GM23338 (cell line): ENCODE measurements around the gene RAB27B. TPM values are rescaled to one million over a fixed set of nuclear protein-coding genes. Genes with fewer than 3 reads are reported as not detected.

Experiments used
- ATAC-seq: fragments of 200-7000 bp; cut with Tn5 transposase; 3 replicates; pipeline ENCODE4 v1.9.1; 2020
- DNase-seq: peaks from one replicate; pipeline ENCODE4 v3.0.0-alpha.2; 2015; ENCODE audit warnings: low spot score
- H2AFZ ChIP-seq: fragments of 200-600 bp; sonication (generic); 2 replicates; pipeline ENCODE4 v1.8.0; 2016; ENCODE audit warnings: antibody characterized with exemption, mild to moderate bottlenecking, moderate library complexity
- H3F3A ChIP-seq: fragments of 200-600 bp; sonication (generic); replicated peaks from 2 replicates; pipeline ENCODE4 v1.8.0; 2017; ENCODE audit warnings: antibody characterized with exemption, mixed run types, low read depth
- H3K27ac ChIP-seq: fragments of 200-600 bp; sonication (generic); 2 replicates; pipeline ENCODE4 v1.6.1; 2016; ENCODE audit warnings: low read depth
- H3K27me3 ChIP-seq: fragments of 200-600 bp; sonication (generic); 2 replicates; pipeline ENCODE4 v1.8.0; 2016; ENCODE audit warnings: mild to moderate bottlenecking, mixed run types, moderate library complexity; ENCODE audit not compliant: insufficient read depth
- H3K36me3 ChIP-seq: fragments of 200-600 bp; sonication (generic); 2 replicates; pipeline ENCODE4 v1.8.0; 2016; ENCODE audit warnings: mild to moderate bottlenecking; ENCODE audit not compliant: insufficient read depth
- H3K4me1 ChIP-seq: fragments of 200-600 bp; sonication (generic); 2 replicates; pipeline ENCODE4 v1.8.0; 2016; ENCODE audit warnings: mild to moderate bottlenecking, moderate library complexity; ENCODE audit not compliant: insufficient read depth
- H3K4me2 ChIP-seq: fragments of 200-600 bp; sonication (generic); 2 replicates; pipeline ENCODE4 v1.7.1; 2017; ENCODE audit warnings: mixed run types
- H3K4me3 ChIP-seq: fragments of 200-600 bp; sonication (generic); 2 replicates; pipeline ENCODE4 v1.6.1; 2016; ENCODE audit warnings: mixed run types
- H3K79me2 ChIP-seq: fragments of 200-600 bp; sonication (generic); replicated peaks from 2 replicates; pipeline ENCODE4 v1.8.0; 2017; ENCODE audit warnings: mild to moderate bottlenecking; ENCODE audit not compliant: insufficient read depth
- H3K9me2 ChIP-seq: fragments of 200-600 bp; sonication (generic); 2 replicates; pipeline ENCODE4 v1.8.0; 2017; ENCODE audit not compliant: insufficient read depth
- H4K20me1 ChIP-seq: fragments of 200-600 bp; sonication (generic); replicated peaks from 2 replicates; pipeline ENCODE4 v1.8.0; 2017; ENCODE audit warnings: mild to moderate bottlenecking; ENCODE audit not compliant: insufficient read depth
- H3K27ac Mint-ChIP-seq: 2 replicates; pipeline ENCODE4 v1.8.0; 2020; ENCODE audit warnings: inconsistent platforms, mild to moderate bottlenecking, moderate library complexity, mixed read lengths
- H3K27me3 Mint-ChIP-seq: 3 replicates; pipeline ENCODE4 v1.8.0; 2022; ENCODE audit warnings: low read depth, mild to moderate bottlenecking, moderate library complexity, mixed read lengths, inconsistent platforms; ENCODE audit not compliant: insufficient read depth, poor library complexity
- H3K36me3 Mint-ChIP-seq: 3 replicates; pipeline ENCODE4 v1.8.0; 2021; ENCODE audit warnings: low read depth, mild to moderate bottlenecking, inconsistent platforms, moderate library complexity, mixed read lengths
- H3K4me1 Mint-ChIP-seq: 3 replicates; pipeline ENCODE4 v1.8.0; 2020; ENCODE audit warnings: mild to moderate bottlenecking, inconsistent platforms, mixed read lengths
- H3K4me3 Mint-ChIP-seq: 3 replicates; pipeline ENCODE4 v1.8.0; 2021; ENCODE audit warnings: moderate library complexity, mild to moderate bottlenecking, inconsistent platforms, mixed read lengths
- H3K9me3 Mint-ChIP-seq: 3 replicates; pipeline ENCODE4 v1.8.0; 2020; ENCODE audit warnings: moderate library complexity, mild to moderate bottlenecking, inconsistent platforms, mixed read lengths
- CREB1 ChIP-seq: fragments of 250-450 bp; sonication (Bioruptor Pico); IDR thresholded peaks from 2 replicates; pipeline ENCODE4 v1.5.0; 2020; ENCODE audit warnings: low read depth, mild to moderate bottlenecking, moderate library complexity
- EZH2 ChIP-seq: fragments of 200-600 bp; sonication (generic); IDR thresholded peaks from one replicate; pipeline ENCODE4 v1.8.0; 2017; ENCODE audit warnings: antibody characterized with exemption, mild to moderate bottlenecking, low read depth; ENCODE audit not compliant: unreplicated experiment
- ZNF114 ChIP-seq: fragments of 250-450 bp; sonication (Bioruptor Pico); IDR thresholded peaks from 2 replicates; pipeline ENCODE4 v1.5.0; 2020; ENCODE audit warnings: mild to moderate bottlenecking, moderate library complexity
- polyA plus RNA-seq: library from polyadenylated mRNA; unstranded; fragments of >200 nt; fragmentation: Nextera tagmentation; extraction: Ambion mirVana; gene quantifications from 2 replicates; pipeline ENCODE4 v1.2.1, GENCODE V29; 2016
- total RNA-seq: library from RNA; depleted of rRNA; stranded (reverse); fragments of >200 nt; shearing (Covaris generic); gene quantifications from 2 replicates; pipeline ENCODE4 v1.2.3, GENCODE V29; 2014
- TF ChIP-seq, protein P1 (sequence below): IDR thresholded peaks from 2 replicates; pipeline ENCODE4 v1.6.1; 2016; ENCODE audit warnings: antibody characterized with exemption
- TF ChIP-seq, protein P2 (sequence below), 2 experiments: fragments of 200-600 bp in 1 of 2; sonication (generic) in 1 of 2; conservative IDR thresholded peaks; 2 replicates each; pipeline versions ENCODE4 v1.5.1 to v1.6.1; 2016 to 2017; ENCODE audit warnings: antibody characterized with exemption in 2 of 2, low read depth in 2 of 2, mild to moderate bottlenecking in 2 of 2, moderate library complexity in 1 of 2
- TF ChIP-seq, protein P3 (sequence below): IDR thresholded peaks from one replicate; pipeline ENCODE4 v1.6.1; 2018; ENCODE audit warnings: antibody characterized with exemption; ENCODE audit not compliant: unreplicated experiment
- TF ChIP-seq, protein P4 (sequence below): fragments of 250-450 bp; sonication (Bioruptor Pico); IDR thresholded peaks from 2 replicates; pipeline ENCODE4 v1.5.0; 2020; ENCODE audit warnings: mild to moderate bottlenecking, moderate library complexity

Gene RAB27B
- total and polyA plus RNA-seq, 2 experiments from 2014 or later, result 0.13 to 0.56 TPM

DNA sequence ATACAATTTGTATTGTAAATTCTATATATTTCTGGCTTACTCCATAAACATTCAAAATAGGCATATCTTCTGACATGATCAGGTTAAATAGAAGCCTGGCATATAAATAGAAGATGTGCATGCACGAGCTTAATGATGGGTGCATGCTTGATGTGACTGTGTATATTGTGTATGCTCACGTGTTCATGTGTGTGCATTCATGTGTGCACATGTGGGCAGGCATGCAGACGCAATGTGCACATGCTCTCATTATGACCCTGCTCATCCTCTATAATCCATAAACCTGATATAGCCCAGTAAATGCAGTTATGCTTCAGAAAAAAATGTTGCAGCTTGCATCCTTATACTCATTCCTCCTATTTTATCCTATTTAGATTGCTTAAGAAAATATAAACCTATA is 29.2 kb downstream of the RAB27B start (continued):
- TF ChIP-seq, protein P1, sequence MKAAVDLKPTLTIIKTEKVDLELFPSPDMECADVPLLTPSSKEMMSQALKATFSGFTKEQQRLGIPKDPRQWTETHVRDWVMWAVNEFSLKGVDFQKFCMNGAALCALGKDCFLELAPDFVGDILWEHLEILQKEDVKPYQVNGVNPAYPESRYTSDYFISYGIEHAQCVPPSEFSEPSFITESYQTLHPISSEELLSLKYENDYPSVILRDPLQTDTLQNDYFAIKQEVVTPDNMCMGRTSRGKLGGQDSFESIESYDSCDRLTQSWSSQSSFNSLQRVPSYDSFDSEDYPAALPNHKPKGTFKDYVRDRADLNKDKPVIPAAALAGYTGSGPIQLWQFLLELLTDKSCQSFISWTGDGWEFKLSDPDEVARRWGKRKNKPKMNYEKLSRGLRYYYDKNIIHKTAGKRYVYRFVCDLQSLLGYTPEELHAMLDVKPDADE, result no peak
- TF ChIP-seq, protein P2, sequence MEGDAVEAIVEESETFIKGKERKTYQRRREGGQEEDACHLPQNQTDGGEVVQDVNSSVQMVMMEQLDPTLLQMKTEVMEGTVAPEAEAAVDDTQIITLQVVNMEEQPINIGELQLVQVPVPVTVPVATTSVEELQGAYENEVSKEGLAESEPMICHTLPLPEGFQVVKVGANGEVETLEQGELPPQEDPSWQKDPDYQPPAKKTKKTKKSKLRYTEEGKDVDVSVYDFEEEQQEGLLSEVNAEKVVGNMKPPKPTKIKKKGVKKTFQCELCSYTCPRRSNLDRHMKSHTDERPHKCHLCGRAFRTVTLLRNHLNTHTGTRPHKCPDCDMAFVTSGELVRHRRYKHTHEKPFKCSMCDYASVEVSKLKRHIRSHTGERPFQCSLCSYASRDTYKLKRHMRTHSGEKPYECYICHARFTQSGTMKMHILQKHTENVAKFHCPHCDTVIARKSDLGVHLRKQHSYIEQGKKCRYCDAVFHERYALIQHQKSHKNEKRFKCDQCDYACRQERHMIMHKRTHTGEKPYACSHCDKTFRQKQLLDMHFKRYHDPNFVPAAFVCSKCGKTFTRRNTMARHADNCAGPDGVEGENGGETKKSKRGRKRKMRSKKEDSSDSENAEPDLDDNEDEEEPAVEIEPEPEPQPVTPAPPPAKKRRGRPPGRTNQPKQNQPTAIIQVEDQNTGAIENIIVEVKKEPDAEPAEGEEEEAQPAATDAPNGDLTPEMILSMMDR (conservative IDR thresholded peaks at IDR 0.05; ENCODE audit: low read depth in 2 of 2), result no peak

DNA sequence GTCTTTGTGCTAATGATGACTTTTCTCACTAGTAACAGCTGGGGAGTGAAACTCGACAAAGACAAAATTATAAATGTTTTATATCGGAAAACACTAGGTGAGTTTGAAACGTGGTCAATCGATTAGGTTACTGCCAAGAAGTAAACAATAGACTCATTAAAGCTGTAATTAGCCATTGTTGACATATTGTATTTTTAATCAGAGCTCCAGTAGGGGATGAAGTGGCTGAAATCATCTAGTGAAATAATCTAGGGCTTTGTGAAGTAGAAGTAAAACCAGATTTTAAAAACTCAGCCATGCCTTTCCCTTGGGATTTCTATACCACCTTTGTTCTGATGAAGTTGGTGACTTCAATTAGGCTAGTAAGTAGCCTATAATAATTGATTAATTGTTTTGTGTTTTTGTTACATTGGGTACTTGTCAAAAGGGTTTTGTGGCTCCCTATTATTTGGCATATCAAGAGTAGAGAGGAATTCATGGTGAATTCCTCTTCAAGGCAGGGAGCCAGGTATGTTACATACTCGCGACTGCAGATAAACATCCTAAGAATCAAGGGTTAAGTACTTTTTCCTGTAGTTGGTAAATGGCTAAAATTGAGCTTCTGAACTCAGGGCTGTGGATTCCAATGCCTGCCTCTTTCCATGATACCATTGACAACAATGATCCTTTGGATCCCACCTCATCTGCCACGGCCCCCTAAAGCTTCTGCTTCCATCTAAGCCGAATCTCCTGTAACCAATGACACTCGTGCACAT is 31.6 kb downstream of the RAB27B start:
- H3K27ac Mint-ChIP-seq, result peak overlapping the region; percentile 39; the same call in 1 of the 2 replicates
- no peak overlapping the region for H3K4me2 ChIP-seq
- 0 out of 2 replicates have a peak overlapping the region, but pooled peaks have one; percentile 6 for H2AFZ ChIP-seq
- H3K4me1 Mint-ChIP-seq, result peaks cover 10% of the 10 kb centered on the region
- no peaks in the 10 kb centered on the region for H3K9me3 Mint-ChIP-seq
- H3K4me1 ChIP-seq, result no peaks in the 10 kb centered on the region; the same call in 1 of the 2 replicates
- ATAC-seq, result no peak
- no peaks in the 10 kb centered on the region for H3K36me3 ChIP-seq
- TF ChIP-seq EZH2, result no peak
- TF ChIP-seq, protein P3, sequence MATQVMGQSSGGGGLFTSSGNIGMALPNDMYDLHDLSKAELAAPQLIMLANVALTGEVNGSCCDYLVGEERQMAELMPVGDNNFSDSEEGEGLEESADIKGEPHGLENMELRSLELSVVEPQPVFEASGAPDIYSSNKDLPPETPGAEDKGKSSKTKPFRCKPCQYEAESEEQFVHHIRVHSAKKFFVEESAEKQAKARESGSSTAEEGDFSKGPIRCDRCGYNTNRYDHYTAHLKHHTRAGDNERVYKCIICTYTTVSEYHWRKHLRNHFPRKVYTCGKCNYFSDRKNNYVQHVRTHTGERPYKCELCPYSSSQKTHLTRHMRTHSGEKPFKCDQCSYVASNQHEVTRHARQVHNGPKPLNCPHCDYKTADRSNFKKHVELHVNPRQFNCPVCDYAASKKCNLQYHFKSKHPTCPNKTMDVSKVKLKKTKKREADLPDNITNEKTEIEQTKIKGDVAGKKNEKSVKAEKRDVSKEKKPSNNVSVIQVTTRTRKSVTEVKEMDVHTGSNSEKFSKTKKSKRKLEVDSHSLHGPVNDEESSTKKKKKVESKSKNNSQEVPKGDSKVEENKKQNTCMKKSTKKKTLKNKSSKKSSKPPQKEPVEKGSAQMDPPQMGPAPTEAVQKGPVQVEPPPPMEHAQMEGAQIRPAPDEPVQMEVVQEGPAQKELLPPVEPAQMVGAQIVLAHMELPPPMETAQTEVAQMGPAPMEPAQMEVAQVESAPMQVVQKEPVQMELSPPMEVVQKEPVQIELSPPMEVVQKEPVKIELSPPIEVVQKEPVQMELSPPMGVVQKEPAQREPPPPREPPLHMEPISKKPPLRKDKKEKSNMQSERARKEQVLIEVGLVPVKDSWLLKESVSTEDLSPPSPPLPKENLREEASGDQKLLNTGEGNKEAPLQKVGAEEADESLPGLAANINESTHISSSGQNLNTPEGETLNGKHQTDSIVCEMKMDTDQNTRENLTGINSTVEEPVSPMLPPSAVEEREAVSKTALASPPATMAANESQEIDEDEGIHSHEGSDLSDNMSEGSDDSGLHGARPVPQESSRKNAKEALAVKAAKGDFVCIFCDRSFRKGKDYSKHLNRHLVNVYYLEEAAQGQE, result no peak
- no peak for TF ChIP-seq CREB1 (CRISPR knock-in tag)
- TF ChIP-seq, protein P4, sequence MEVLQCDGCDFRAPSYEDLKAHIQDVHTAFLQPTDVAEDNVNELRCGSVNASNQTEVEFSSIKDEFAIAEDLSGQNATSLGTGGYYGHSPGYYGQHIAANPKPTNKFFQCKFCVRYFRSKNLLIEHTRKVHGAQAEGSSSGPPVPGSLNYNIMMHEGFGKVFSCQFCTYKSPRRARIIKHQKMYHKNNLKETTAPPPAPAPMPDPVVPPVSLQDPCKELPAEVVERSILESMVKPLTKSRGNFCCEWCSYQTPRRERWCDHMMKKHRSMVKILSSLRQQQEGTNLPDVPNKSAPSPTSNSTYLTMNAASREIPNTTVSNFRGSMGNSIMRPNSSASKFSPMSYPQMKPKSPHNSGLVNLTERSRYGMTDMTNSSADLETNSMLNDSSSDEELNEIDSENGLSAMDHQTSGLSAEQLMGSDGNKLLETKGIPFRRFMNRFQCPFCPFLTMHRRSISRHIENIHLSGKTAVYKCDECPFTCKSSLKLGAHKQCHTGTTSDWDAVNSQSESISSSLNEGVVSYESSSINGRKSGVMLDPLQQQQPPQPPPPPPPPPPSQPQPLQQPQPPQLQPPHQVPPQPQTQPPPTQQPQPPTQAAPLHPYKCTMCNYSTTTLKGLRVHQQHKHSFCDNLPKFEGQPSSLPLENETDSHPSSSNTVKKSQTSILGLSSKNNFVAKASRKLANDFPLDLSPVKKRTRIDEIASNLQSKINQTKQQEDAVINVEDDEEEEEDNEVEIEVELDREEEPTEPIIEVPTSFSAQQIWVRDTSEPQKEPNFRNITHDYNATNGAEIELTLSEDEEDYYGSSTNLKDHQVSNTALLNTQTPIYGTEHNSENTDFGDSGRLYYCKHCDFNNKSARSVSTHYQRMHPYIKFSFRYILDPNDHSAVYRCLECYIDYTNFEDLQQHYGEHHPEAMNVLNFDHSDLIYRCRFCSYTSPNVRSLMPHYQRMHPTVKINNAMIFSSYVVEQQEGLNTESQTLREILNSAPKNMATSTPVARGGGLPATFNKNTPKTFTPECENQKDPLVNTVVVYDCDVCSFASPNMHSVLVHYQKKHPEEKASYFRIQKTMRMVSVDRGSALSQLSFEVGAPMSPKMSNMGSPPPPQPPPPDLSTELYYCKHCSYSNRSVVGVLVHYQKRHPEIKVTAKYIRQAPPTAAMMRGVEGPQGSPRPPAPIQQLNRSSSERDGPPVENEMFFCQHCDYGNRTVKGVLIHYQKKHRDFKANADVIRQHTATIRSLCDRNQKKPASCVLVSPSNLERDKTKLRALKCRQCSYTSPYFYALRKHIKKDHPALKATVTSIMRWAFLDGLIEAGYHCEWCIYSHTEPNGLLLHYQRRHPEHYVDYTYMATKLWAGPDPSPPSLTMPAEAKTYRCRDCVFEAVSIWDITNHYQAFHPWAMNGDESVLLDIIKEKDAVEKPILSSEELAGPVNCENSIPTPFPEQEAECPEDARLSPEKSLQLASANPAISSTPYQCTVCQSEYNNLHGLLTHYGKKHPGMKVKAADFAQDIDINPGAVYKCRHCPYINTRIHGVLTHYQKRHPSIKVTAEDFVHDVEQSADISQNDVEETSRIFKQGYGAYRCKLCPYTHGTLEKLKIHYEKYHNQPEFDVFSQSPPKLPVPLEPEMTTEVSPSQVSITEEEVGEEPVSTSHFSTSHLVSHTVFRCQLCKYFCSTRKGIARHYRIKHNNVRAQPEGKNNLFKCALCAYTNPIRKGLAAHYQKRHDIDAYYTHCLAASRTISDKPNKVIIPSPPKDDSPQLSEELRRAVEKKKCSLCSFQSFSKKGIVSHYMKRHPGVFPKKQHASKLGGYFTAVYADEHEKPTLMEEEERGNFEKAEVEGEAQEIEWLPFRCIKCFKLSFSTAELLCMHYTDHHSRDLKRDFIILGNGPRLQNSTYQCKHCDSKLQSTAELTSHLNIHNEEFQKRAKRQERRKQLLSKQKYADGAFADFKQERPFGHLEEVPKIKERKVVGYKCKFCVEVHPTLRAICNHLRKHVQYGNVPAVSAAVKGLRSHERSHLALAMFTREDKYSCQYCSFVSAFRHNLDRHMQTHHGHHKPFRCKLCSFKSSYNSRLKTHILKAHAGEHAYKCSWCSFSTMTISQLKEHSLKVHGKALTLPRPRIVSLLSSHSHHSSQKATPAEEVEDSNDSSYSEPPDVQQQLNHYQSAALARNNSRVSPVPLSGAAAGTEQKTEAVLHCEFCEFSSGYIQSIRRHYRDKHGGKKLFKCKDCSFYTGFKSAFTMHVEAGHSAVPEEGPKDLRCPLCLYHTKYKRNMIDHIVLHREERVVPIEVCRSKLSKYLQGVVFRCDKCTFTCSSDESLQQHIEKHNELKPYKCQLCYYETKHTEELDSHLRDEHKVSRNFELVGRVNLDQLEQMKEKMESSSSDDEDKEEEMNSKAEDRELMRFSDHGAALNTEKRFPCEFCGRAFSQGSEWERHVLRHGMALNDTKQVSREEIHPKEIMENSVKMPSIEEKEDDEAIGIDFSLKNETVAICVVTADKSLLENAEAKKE, result no peak
- TF ChIP-seq, protein P2 (conservative IDR thresholded peaks at IDR 0.05; ENCODE audit: low read depth in 2 of 2), result no peak
- TF ChIP-seq ZNF114 (CRISPR knock-in tag), result no peak
- DNase-seq, result peak; percentile 17
- H3K27me3 ChIP-seq, result no peaks in the 10 kb centered on the region
- H3K27ac ChIP-seq, result no peak overlapping the region
- H3F3A ChIP-seq, result no peaks in the 10 kb centered on the region
- no peak overlapping the region for H3K4me3 ChIP-seq
- H3K9me2 ChIP-seq, result no peaks in the 10 kb centered on the region
- no peaks in the 10 kb centered on the region for H4K20me1 ChIP-seq
- H3K79me2 ChIP-seq, result no peaks in the 10 kb centered on the region
- no peak overlapping the region for H3K4me3 Mint-ChIP-seq
- peaks cover 2% of the 10 kb centered on the region for H3K27me3 Mint-ChIP-seq
- no peaks in the 10 kb centered on the region for H3K36me3 Mint-ChIP-seq
